ENCODE results near the gene ELMO3.

The ELMO3 gene

DNA sequence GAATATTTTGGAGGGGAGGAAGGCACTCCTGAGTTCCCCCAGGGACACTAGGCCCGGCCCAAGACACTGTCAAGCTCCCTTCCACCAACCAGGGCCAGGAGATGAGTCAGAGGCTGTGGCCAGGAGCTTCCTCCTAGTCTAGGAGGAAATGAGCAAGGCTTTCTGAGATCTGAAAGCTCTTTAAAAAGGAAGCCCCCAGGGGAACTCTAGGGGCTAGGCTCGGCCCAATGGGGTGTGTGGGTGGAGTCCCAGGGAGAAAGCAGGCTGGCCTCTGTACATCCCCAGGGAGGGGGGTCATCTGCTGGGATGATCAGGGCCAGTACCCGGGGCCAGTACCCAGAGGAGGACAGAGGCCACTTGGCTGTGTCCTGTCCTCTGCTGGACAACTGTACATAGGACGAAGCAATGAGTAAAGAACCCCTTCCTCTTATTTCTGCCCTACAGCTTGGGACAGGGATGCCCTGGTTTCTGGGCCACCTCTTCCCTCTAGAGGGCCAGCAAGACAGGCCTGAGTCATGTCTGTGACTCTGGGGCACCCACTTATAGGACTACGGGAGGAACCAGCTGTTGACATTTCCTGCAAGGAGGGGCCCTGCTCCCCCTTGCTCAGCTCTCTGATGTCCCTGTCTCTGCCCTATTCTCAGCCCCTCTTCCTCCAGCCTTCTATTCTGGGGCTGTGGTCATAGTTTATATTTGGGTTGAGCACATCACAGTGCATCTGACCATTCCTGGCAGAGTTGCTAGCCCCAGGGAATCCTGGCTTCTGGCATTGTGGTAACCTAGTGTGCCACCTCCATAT lies 45.7 kb downstream of the ELMO3 start:
- peak; percentile 37 to 45 (median 42) for DNase-seq

DNA sequence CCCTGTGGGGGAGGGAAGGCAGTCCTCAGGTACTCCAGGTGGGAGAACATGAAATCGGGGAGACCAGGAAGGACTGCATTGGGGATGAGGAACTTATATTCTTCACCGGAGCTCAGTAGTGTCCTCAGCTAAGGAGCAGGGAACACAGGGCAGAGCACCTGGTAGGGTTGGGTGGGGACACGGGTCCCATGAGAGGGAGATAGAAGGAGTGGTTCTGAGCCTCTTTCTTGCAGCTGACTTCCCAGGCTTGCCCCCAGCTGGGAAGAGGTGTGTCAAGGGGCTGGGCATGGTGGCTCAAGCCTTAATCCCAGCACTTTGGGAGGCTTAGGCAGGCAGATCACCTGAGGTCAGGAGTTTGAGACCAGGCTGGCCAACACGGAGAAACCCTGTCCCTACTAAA lies 46.3 kb downstream of the ELMO3 start:
- DNase-seq = no peak

DNA sequence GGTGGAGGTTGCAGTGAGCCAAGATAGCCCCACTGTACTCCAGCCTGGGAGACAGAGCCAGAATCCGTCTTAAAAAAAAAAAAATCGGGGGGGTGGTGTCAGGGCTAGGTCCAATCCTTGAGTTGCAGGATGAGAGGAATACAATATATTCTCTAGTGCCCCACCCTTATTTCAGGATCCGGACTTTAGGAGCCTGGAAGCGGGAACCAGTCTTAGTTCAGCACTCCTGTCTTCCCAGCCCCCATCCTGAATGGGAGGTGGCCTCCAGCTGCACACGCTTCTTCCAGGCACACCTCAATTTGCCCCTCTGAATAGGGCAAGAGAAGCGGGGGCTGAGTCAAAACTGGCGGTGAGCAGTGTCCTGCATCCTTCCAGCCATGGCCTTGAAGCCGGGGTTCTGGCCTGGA lies 46.7 kb downstream of the ELMO3 start:
- DNase-seq = no peak

DNA sequence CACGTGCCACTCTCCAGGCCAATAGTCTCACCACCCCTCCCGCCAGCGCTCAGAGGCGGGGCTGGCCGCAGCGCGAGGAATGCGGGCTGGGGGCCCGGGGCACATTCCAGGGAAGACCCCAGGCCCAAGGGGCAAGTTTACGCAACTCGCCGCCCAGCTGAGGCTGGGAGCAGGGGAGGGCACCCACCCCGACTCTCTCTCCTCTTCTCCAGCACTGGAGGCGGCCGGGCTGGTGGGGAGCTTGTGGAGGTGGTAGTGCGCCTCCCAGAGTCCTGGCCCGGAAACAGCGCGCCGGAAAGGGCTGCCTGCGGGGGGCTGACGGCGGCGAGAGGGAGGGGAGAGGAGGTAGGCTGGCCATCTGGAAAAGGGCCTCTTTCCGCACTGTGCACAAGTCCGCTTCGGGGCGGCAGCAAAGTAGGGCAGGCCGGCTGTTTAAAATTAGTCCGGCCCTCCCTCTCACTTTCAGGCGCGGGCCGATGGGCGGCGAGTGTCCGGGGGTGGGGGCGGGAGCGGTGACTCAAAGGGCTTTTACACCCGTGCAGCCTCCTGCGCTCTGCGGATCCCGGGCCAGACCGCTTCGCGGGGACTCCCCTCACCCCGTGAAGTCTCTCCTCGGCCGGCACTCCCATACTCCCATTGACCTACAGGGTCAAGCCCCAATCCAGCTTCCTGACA lies 47.3 kb downstream of the ELMO3 start:
- peak in 3 of 4 experiments; percentile 23 to 38 (median 27) for DNase-seq

DNA sequence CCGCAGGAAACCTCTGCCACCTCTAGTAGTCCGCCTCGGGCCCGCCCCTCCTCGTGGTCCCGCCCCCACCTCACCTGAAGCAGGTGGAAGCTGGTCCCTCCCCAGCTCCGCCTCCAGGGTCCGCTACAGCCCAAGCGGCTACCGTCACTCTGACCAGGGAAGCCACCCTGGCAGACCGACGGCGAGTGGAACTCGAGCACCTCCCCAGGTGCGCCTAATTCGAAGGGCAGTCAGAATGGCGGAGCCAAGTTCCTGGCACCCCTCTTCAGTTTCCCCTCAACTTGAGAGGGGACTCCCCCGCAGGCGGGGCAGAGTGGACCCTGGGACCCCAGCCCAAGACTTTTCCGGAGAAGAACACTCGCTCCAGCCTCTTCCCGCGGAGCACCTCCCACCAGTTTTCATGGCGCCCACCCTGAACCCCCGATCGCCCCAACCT lies 47.8 kb downstream of the ELMO3 start:
- peak in 1 of 4 experiments; percentile 33 for DNase-seq

DNA sequence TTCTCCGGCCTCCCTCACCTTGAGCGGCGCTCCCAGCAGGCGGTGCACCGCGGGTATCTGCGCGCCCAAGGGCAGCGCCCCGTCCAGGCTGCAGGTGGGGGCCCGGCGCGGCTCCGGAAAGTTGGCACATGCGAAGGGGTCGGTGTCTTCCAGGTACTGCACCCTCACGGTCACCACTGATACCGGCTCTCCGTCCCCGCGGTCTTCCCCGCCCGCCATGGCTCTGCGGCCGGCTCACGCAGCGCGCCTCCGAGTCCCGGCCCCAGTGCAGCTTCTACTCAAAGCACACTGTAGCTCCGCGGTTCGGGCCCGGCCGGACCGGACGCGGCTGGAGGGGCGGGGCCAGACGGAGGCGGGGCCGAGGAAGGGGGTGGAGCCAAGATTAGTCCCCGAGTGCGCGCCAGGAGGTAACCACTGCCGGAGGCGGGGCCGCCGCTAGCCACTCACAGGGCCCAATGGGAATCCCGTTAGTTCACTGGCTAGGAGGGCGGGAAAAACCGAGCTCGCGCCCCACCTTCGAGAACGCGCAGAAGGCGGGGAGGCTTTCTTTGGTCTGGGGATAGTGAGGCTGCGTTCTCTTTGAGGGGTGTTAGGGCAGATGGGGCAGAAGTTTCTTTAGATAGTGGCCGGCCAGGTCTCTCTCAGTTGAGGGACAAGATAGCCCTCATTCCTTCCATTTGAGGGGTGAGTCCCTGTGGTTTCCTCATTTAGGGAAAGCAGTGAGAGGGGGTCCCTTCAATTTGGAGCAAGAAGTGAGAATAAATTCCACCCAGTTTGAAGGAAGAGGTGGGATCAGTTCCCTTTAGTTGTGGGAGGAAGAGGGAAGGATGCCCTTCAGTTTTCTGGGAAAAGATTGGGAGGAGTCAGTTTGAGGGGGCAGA lies 48.5 kb downstream of the ELMO3 start, which contains the start of gene FHOD1:
Gene FHOD1, minus strand, starts transcription at position 290 of the 881 bp plus-strand sequence. Its CDS starts 71 bp downstream, at position 219.
- DNase-seq = peak; percentile 86 to 98 (median 94)

DNA sequence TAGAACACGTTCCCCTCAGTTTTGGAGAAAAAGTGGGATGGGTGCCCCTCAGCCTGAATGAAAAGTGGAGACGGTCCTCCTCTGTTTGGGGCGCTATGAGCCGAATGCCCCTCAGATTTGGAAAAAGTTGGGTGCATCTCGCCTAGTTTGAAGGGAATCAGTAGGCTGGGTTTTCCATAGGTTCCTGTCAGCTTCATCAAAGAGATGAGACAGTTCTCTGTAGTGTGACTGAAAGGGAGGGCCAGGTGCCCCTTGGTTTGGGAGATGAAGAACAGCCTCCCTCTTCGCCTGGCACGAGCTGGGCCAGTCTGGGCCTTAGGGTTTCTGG lies 49.1 kb downstream of the ELMO3 start:
- no peak for DNase-seq

DNA sequence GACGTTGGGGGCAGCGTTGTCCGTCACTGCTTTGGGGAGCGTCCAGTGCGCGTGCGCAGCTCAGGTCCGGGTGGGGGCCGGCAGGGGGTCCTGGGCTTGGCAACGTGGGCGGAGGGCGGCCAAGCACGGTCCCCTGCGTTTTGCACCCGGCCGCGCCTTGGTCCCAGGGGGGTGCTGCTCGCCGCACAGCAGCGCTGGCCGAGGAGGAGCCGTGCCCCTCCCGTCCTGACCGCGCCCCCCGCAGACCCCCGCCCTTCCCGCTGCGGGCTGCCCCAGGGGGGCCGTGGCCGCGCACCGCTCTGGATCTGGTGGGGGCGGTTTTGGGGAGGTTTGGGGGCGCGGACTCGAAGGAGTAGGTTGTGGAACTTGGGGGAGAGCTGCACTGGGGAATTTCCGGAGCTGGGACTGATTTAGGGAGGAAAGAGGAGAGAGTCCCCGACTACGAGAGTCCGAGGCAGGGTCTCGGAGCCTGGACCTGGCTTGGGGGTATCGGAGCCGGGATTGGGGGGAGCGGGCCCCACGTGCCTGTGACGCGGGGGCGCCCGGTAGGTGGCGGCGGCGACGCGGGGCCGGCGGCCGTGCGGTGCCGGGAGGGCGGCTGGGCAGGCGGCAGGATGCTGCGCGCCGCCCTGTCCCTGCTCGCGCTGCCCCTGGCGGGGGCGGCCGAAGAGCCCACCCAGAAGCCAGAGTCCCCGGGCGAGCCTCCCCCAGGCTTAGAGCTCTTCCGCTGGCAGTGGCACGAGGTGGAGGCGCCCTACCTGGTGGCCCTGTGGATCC lies 49.7 kb downstream of the ELMO3 start, which contains the start of gene SLC9A5:
Gene SLC9A5, plus strand, starts transcription at position 579 of the 777 bp plus-strand sequence. Its CDS starts 36 bp downstream, at position 615.
- no peak for DNase-seq

DNA sequence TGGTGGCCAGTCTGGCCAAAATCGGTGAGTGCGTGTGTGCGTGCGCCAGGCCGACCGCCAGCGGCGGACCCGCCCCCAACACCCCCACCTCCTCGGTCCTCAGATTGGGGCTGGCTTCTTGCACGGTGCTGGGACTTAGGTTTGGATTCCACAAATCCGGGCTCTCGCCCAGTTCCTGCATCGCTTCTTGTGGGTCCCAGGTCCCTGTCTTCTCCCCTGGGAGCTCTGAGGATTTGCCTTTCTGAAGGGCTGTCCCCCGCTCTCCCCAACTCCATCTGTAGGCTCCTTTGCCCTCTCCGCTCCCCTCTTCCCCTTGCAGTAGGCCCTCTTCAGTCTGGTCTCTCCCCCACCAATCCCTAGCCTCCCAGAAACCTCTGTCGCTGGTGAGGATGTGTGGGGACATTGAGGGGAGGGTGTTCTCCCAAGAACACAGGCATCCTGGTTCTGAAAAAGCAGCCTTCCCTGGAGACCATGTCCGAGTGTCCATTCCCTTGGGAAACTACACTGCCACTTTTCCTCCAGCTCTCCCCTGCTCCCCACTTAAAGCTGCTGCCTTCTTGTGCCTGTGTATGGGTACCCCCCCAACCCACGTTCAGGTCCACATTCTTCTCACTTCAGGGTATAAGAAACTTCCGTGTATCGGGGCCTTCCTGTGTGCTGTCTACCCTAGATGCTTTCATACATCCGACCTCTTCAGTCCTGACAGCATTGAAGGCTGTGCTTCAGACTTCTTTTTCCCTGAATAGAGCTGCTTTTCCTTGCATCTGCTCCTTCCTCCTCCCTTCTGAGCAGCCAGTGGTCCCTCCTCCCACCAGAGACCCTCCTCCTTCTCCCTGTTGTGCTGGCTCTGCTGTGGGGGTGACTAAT lies 50.5 kb downstream of the ELMO3 start:
- DNase-seq = no peak

DNA sequence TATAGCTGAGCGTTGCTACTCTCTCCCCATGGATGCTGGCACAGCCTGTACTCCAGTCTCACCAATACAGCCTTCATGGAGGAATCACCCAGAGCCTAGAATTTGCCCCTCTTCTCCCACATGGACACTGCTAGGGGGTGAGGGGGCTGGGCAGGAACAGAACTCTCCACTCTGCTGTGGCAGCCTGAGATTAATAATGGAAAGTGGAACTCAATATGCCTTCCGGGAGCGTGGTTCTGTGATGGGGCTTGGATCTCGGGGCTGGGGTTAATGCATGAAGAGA lies 51.1 kb downstream of the ELMO3 start:
- DNase-seq = no peak

DNA sequence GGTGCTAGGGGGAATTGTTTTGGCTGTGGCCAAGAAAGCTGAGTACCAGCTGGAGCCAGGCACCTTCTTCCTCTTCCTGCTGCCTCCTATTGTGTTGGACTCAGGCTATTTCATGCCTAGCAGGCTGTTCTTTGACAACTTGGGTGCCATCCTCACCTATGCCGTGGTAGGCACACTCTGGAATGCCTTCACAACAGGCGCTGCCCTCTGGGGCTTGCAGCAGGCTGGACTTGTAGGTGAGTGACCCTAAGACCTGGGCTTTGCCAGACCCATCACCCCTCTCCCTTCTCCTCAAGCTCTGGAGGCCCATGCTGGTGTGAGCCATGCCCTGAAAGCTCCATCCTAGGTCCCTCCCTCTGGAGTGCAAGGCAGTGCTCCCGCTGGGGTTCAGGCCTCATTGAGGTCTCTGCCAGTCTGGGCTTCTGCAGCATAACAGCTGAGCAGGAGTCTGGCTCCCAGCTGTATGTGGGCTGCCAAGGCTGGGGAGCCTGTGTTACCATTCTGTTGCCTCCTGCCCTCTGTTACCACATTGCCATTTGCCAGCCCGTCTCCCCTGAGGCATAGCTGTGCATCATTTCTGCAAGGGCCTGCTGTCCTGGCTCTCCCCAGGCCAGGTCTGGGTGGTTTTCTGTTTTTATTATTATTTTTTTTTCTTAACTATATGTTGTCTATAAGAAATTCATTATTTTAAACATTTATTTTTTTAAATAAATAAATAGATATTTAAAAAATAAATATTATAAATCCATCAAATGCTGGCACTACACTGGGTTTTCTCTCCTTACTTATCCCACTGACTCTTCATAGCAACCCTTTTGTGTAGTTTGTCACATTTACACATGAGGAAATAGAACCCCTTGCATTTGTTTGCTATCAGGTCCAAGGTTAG lies 53.9 kb downstream of the ELMO3 start:
- DNase-seq = no peak

All from activated CD4-positive, CD25-positive, alpha-beta regulatory T cell (primary cell).